Measurements from ENCODE around the gene KCNT2.

DNA sequence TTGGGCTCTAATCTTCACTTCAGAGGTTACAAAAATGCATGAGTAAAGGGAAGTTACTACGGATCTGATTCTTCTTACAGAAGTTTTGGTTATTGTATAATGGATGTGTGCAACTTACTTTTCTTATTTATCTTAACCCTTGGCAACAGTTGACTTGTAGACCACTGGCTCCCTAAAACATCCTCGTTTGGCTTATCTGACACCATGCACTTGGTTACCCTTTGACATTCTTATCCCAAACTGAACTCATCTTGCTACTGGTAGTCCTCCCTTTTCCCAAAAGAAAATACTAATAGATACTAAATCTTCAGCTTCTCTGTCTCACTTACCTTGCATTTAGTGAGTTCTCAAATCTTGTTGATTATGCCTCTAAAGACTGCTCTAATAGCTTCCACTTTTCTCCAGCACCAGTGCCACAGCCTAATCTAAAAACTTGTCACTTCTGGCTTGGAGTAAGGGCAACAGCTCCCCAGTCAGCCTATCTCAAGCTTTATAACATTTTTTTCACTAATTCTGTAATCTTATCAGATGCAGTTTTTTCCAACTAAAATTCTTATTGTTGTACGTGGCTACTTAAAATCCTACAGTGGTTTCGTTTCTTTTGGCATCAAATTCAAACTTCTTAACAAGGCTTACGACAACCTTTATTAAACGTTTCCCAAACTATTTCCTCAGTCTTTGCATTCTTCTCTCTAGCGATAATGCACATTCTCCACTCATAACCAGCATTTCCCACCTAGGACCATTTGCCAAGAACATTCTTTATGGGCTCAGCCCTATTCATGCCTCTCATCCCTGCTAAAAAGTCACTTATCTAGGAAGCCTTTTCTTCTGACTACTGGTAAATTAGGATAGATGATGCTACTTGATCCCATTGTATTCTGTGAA is 204.2 kb downstream of the KCNT2 start:
- TF ChIP-seq CTCF (conservative IDR thresholded peaks at IDR 0.05; ENCODE audit: low read length) (no peak), EZH2phosphoT487 (IDR thresholded peaks at IDR 0.05; ENCODE audit: borderline replicate concordance, low read depth, low read length) (no peak)
